Measurements from ENCODE around the gene FLOT1. TPM values are rescaled to one million over a fixed set of nuclear protein-coding genes. Genes with fewer than 3 reads are reported as not detected.

The FLOT1 gene
- total and polyA plus RNA-seq, 2 of the 13 experiments (the other 11 are each of a cell fraction or from before 2014, with no cell fraction given), result 82.3 to 130 TPM

DNA sequence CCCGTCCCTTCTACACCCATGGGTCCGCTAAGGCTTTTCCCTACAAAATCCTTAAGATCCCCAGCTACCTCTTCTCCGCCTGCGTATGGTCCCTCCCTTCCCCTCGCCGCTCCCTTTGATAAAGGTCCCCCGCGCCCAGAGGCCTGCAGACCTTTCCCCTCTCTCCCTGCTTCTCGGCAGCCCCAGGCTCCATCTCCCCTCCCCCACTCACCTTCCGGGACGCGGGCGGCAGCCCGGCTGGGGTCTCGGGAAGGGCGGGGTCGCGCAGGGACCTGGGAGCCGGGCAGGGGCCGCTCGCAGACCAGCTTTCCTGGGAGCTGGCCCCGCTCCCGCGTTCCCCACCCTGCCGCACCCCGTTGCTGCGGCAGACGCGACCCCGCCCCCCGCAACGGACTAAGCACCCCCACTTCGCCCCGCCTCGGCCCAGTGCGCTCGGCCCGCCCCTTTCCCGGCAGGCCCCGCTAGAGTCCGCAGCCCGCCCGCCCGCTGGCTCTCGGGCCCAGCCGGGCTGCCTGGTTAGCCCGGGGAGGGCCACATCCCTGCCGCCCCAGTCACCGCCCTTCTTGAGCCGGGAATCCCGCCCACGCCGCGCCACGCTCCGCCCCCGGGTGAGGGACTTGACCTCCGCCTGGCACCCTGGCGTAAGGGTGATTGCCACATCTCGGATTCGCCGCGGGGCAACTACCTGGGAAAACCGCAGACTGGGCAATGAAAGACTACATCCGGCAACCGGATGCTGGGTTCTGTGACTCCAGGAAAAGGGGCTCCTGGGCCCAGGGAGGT lies at the start of gene FLOT1 (continued):
- TF ChIP-seq GTF2F1 (IDR thresholded peaks at IDR 0.05; ENCODE audit: low read length) (no peak), TGIF2 (CRISPR knock-in tag; IDR thresholded peaks at IDR 0.05) (peak; percentile 85), ZNF367 (CRISPR knock-in tag; IDR thresholded peaks at IDR 0.05; ENCODE audit: borderline replicate concordance) (no peak), HOXA7 (CRISPR knock-in tag; IDR thresholded peaks at IDR 0.05) (peak; percentile 97), POGZ (CRISPR knock-in tag; IDR thresholded peaks at IDR 0.05) (peak; percentile 88), ZNF263 (CRISPR knock-in tag; IDR thresholded peaks at IDR 0.05) (no peak), ZFP37 (CRISPR knock-in tag; IDR thresholded peaks at IDR 0.05; ENCODE audit: borderline replicate concordance) (peak; percentile 25; the same call in 1 of the 2 replicates), ZNF253 (CRISPR knock-in tag; IDR thresholded peaks at IDR 0.05; ENCODE audit: borderline replicate concordance) (peak; percentile 71), KAT8 (CRISPR knock-in tag; IDR thresholded peaks at IDR 0.05) (peak; percentile 62; the same call in 1 of the 2 replicates), ZFP36 (IDR thresholded peaks at IDR 0.05; ENCODE audit: borderline replicate concordance, low read depth, low read length, partially characterized antibody) (no peak), ZNF282 (IDR thresholded peaks at IDR 0.05; ENCODE audit: partially characterized antibody) (no peak), ZBTB7A (CRISPR knock-in tag; IDR thresholded peaks at IDR 0.05) (peak; percentile 92), NR2C2 (CRISPR knock-in tag; IDR thresholded peaks at IDR 0.05; ENCODE audit: borderline replicate concordance) (peak; percentile 87), TMF1 (CRISPR knock-in tag; IDR thresholded peaks at IDR 0.05; ENCODE audit: low read depth) (peak; percentile 33; the same call in 1 of the 2 replicates), PHF8 (CRISPR knock-in tag; IDR thresholded peaks at IDR 0.05) (peak; percentile 87), ZSCAN22 (CRISPR knock-in tag; IDR thresholded peaks at IDR 0.05) (peak; percentile 64), RCOR2 (CRISPR knock-in tag; IDR thresholded peaks at IDR 0.05) (no peak), SMAD3 (CRISPR knock-in tag; IDR thresholded peaks at IDR 0.05) (0 out of 2 replicates have a peak, but pooled peaks have one; percentile 64), AHR (CRISPR knock-in tag; IDR thresholded peaks at IDR 0.05) (no peak; the same call in 1 of the 2 replicates), ZNF136 (CRISPR knock-in tag; IDR thresholded peaks at IDR 0.05; ENCODE audit: low read depth) (peak; percentile 7; the same call in 1 of the 2 replicates), KMT2B (CRISPR knock-in tag; IDR thresholded peaks at IDR 0.05) (peak; percentile 53; the same call in 1 of the 2 replicates)
- TF ChIP-seq, protein P1, sequence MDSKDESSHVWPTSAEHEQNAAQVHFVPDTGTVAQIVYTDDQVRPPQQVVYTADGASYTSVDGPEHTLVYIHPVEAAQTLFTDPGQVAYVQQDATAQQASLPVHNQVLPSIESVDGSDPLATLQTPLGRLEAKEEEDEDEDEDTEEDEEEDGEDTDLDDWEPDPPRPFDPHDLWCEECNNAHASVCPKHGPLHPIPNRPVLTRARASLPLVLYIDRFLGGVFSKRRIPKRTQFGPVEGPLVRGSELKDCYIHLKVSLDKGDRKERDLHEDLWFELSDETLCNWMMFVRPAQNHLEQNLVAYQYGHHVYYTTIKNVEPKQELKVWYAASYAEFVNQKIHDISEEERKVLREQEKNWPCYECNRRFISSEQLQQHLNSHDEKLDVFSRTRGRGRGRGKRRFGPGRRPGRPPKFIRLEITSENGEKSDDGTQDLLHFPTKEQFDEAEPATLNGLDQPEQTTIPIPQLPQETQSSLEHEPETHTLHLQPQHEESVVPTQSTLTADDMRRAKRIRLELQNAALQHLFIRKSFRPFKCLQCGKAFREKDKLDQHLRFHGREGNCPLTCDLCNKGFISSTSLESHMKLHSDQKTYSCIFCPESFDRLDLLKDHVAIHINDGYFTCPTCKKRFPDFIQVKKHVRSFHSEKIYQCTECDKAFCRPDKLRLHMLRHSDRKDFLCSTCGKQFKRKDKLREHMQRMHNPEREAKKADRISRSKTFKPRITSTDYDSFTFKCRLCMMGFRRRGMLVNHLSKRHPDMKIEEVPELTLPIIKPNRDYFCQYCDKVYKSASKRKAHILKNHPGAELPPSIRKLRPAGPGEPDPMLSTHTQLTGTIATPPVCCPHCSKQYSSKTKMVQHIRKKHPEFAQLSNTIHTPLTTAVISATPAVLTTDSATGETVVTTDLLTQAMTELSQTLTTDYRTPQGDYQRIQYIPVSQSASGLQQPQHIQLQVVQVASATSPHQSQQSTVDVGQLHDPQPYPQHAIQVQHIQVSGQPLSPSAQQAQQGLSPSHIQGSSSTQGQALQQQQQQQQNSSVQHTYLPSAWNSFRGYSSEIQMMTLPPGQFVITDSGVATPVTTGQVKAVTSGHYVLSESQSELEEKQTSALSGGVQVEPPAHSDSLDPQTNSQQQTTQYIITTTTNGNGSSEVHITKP (CRISPR knock-in tag; IDR thresholded peaks at IDR 0.05; ENCODE audit: low read depth), result peak; percentile 70
- TF ChIP-seq, protein P2, sequence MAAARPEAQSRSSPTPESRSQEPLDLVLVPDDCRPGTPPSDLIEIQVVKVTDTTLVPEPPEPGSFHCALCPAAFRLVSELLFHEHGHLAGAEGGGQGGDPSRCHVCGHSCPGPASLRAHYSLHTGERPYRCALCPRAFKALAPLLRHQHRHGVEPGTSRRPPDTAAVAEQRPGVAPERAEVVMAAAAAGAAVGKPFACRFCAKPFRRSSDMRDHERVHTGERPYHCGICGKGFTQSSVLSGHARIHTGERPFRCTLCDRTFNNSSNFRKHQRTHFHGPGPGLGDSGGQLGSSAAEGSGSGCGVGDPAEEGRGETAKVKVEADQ (CRISPR knock-in tag; IDR thresholded peaks at IDR 0.05; ENCODE audit: borderline replicate concordance), result peak; percentile 96
- TF ChIP-seq, protein P3, sequence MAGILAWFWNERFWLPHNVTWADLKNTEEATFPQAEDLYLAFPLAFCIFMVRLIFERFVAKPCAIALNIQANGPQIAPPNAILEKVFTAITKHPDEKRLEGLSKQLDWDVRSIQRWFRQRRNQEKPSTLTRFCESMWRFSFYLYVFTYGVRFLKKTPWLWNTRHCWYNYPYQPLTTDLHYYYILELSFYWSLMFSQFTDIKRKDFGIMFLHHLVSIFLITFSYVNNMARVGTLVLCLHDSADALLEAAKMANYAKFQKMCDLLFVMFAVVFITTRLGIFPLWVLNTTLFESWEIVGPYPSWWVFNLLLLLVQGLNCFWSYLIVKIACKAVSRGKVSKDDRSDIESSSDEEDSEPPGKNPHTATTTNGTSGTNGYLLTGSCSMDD (CRISPR knock-in tag; IDR thresholded peaks at IDR 0.05), result no peak
